GM12801 (cell line): ENCODE measurements around the gene SLC28A2.

ENCODE experiments used
- TF ChIP-seq, protein P1 (sequence below): IDR thresholded peaks from one replicate; pipeline ENCODE4 v1.5.1; 2011; ENCODE audit warnings: control low read depth; ENCODE audit not compliant: insufficient read length; ENCODE audit errors: extremely low read depth

The SLC28A2 gene

GRCh38 chr15:45268135-45268534 is 16.1 kb downstream of the SLC28A2 start:
- TF ChIP-seq, protein P1, sequence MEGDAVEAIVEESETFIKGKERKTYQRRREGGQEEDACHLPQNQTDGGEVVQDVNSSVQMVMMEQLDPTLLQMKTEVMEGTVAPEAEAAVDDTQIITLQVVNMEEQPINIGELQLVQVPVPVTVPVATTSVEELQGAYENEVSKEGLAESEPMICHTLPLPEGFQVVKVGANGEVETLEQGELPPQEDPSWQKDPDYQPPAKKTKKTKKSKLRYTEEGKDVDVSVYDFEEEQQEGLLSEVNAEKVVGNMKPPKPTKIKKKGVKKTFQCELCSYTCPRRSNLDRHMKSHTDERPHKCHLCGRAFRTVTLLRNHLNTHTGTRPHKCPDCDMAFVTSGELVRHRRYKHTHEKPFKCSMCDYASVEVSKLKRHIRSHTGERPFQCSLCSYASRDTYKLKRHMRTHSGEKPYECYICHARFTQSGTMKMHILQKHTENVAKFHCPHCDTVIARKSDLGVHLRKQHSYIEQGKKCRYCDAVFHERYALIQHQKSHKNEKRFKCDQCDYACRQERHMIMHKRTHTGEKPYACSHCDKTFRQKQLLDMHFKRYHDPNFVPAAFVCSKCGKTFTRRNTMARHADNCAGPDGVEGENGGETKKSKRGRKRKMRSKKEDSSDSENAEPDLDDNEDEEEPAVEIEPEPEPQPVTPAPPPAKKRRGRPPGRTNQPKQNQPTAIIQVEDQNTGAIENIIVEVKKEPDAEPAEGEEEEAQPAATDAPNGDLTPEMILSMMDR, result no peak

GRCh38 chr15:45274636-45275380 is 22.8 kb downstream of the SLC28A2 start:
- TF ChIP-seq, protein P1, result no peak

- TF ChIP-seq, protein P1, result no peak
These were observed 24.8 kb downstream of the SLC28A2 start for GRCh38 chr15:45276831-45277230.

DNA sequence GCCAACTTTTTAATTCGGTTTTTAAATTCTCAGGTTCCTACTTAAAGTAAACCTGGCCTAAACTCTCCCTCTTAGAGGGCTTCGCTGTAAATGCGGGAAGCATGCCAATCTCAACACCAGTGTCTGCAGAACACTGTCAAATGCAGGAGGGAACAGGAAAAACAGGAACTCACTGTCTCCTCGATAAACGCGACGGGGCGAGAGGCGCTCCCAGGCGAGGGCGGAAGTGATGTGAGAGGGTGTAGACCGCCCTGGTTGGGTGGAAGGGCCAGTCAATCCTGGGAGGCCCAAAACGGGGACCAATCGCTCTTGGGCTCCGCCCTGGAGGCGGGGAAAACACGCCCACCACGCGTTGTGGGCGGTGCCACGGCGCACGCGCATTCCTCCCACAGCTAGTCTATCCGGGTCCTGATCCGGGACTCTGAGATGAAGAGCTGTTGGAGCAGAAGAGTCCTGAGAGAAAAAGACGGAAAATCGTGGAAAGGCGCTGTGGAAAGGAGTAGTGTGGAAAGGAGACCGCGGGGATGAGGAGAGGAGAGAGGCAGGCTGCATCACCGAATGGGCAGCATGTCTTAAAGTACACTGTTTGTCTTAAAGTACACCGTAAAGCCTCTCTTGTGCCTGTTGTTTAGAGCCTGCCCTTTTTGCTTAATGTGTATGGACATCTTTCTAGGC is 27.1 kb downstream of the SLC28A2 start:
- TF ChIP-seq, protein P1, result no peak

GRCh38 chr15:45285413-45285812 is 33.4 kb downstream of the SLC28A2 start:
- TF ChIP-seq, protein P1, result no peak

DNA sequence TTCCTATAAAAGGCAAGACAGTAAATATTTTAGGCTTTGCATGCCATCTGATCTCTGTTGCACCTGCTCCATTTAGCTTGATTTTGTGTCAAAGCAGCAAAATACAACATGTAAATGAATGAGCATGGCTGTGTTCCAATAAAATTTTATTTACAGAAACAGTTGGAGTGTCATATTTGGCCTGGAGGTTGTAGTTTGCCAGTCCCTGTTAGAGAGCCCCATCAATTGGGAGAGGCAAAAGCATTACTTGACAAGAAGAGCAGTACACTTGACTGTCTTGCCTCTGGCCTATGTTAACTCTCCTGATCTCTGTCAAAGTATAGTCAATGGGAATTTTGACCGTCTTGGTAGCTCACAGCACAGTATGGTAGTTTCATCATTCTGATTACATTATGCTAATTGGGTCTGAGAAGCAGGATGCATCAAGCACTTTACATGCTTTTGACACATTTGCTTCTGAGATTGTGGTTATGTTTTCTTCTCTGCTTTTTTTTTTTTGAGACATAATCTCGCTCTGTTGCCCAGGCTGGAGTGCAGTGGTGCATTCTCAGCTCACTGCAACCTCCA is 35.4 kb downstream of the SLC28A2 start:
- TF ChIP-seq, protein P1, result no peak

GRCh38 chr15:45288947-45289346 is 36.9 kb downstream of the SLC28A2 start:
- TF ChIP-seq, protein P1, result no peak
